NCI-H128 (cell line): ENCODE data around the gene VTN.

ENCODE experiments used
- DNase-seq: peaks from one replicate; lab custom pipeline; 2025; ENCODE audit not compliant: unreplicated experiment; lab: John Stamatoyannopoulos, UW

The VTN gene

GRCh38 chr17:28396635-28397239, 26.6 kb upstream of the VTN start:
- DNase-seq = no peak

- DNase-seq = no peak
These were observed 25.9 kb upstream of the VTN start for GRCh38 chr17:28395968-28396367.

GRCh38 chr17:28395426-28395825, 25.3 kb upstream of the VTN start:
- DNase-seq = no peak

- DNase-seq = no peak
These were observed 24.4 kb upstream of the VTN start for GRCh38 chr17:28394337-28395116.

GRCh38 chr17:28392491-28392890, 22.4 kb upstream of the VTN start:
- no peak for DNase-seq

GRCh38 chr17:28391401-28391800, 21.3 kb upstream of the VTN start:
- no peak for DNase-seq

GRCh38 chr17:28390984-28391383, 20.9 kb upstream of the VTN start:
- no peak for DNase-seq

- DNase-seq = no peak
These were observed 20.5 kb upstream of the VTN start for GRCh38 chr17:28390563-28390962.

- no peak for DNase-seq
These were observed 20.0 kb upstream of the VTN start for GRCh38 chr17:28390141-28390540.

- DNase-seq = no peak
These were observed 18.0 kb upstream of the VTN start for GRCh38 chr17:28388106-28388505.

- no peak for DNase-seq
These were observed 16.3 kb upstream of the VTN start for GRCh38 chr17:28386391-28386790.

GRCh38 chr17:28385406-28385805, 15.3 kb upstream of the VTN start:
- DNase-seq = no peak

GRCh38 chr17:28385037-28385400, 14.9 kb upstream of the VTN start:
- no peak for DNase-seq

- no peak for DNase-seq
These were observed 14.4 kb upstream of the VTN start for GRCh38 chr17:28384281-28385036.

- no peak for DNase-seq
These were observed 11.2 kb upstream of the VTN start for GRCh38 chr17:28381141-28381825.

- no peak for DNase-seq
These were observed 10.0 kb upstream of the VTN start for GRCh38 chr17:28379814-28380801.

GRCh38 chr17:28372945-28373274, 2.8 kb upstream of the VTN start:
- DNase-seq = no peak

GRCh38 chr17:28372203-28372944, 2.3 kb upstream of the VTN start:
- no peak for DNase-seq

GRCh38 chr17:28371245-28372202, 1.4 kb upstream of the VTN start, which contains the start of gene SARM1:
TSS of gene SARM1 (plus strand) at chr17:28371694. CDS start at chr17:28372033, 339 bp downstream.
- DNase-seq = peak; percentile 60
